Stimulated activated effector memory CD8-positive, alpha-beta T cell treated with anti-CD3 and anti-CD28 coated beads, Interleukin-12 subunit alpha, Interleukin-12 subunit beta, amount 100 ng/mL, for 72 hours (primary cell): Measurements from ENCODE around the gene FRMD4B.
A peak's percentile ranks its signal among the peaks of the same experiment; 100 is the strongest.
"Not testable (repeated sequence)": the region's sequence is repeated elsewhere in the genome, so short reads cannot be mapped to it uniquely, and the experiment has no call there.

Experiments
- ATAC-seq: fragments of 150-1000 bp; cut with Tn5 transposase; 2 replicates; pipeline ENCODE4 v1.10.0; 2021
- DNase-seq, 2 donors: peaks; one replicate each; pipeline ENCODE4 v3.0.0; 2021 to 2022; ENCODE audit warnings: low spot score in 2 of 2
- H3K27ac Mint-ChIP-seq: one replicate; pipeline ENCODE4 v1.8.0; 2022; ENCODE audit warnings: mild to moderate bottlenecking, mixed read lengths
- H3K36me3 Mint-ChIP-seq: one replicate; pipeline ENCODE4 v1.8.0; 2022; ENCODE audit warnings: mild to moderate bottlenecking, mixed read lengths
- H3K4me1 Mint-ChIP-seq: one replicate; pipeline ENCODE4 v1.8.0; 2022; ENCODE audit warnings: mixed read lengths
- H3K4me3 Mint-ChIP-seq: one replicate; pipeline ENCODE4 v1.8.0; 2022; ENCODE audit warnings: mild to moderate bottlenecking, mixed read lengths
- H3K9me3 Mint-ChIP-seq: one replicate; pipeline ENCODE4 v1.8.0; 2022; ENCODE audit warnings: mixed read lengths

The FRMD4B gene

DNA sequence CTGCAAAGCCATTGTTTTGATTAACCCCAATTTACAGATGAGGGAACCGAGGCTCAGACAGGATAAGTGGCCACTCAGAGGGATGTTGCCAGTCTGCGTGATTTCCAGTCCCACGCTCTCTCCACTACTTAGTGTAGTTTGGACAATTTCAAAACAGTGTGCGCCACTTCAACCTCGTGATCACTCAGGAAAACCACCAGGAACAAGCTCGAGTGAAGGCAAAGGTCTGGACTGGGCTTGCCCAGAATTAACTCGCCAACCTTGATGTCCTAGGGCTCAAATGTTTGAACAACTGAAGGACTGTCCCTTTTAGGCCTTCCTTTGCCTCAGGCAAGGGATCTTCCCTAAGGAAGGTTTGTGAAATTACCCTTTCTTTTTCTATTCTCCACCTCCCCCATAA lies 139.3 kb downstream of the FRMD4B start:
- Mint-ChIP-seq H3K4me1 (peaks cover 17% of the 10 kb centered on the region), H3K36me3 (peaks cover 6% of the 10 kb centered on the region), H3K27ac (no peak overlapping the region), H3K4me3 (no peak overlapping the region), H3K9me3 (no peaks in the 10 kb centered on the region)
- DNase-seq: no peak
- no peak for ATAC-seq

DNA sequence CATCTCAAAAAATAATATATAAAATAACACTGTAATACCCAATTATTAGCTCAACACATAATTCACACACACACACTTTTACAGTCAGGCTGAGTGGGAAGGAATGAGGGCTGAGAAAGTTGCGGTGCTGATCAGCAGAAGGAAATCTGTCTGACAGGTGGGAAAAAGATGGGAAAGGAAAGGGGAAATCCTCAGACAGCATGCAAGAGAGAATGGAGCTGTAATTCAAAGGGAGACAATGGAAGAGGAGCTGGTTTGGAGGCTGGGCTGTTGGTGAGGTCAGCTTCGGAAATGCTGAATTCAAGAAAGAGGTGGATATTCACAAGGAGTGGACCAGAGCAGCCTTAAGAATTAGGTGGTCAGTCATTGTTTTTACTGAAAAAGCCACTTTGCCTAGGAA lies 141.8 kb downstream of the FRMD4B start:
- Mint-ChIP-seq H3K9me3 (no peaks in the 10 kb centered on the region), H3K4me1 (peaks cover 25% of the 10 kb centered on the region), H3K4me3 (no peak overlapping the region), H3K27ac (no peak overlapping the region), H3K36me3 (no peaks in the 10 kb centered on the region)
- DNase-seq: no peak
- ATAC-seq: no peak

DNA sequence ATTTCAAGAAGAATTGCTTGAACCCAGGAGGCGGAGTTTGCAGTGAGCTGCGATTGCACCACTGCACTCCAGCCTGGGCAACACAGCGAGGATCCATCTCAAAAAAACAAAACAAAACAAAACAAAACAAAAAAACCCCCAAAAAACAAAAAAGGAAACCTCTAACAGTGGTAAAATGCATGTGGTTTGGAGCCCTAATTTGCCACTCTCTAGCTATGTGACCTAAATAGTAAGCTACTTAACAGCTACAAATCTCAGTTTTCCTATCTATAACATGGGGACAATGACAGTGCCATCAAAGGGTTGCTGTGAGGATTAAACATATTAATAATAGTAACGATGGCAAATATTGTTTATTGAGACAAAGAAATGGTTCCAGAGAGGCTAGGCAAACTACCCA lies 144.1 kb downstream of the FRMD4B start:
- ATAC-seq: no peak
- H3K4me1 Mint-ChIP-seq: peaks cover 29% of the 10 kb centered on the region
- peak overlapping the region; percentile 27 for H3K4me3 Mint-ChIP-seq
- H3K9me3 Mint-ChIP-seq: no peaks in the 10 kb centered on the region
- no peak overlapping the region for H3K27ac Mint-ChIP-seq
- DNase-seq: no peak
- H3K36me3 Mint-ChIP-seq: no peaks in the 10 kb centered on the region

DNA sequence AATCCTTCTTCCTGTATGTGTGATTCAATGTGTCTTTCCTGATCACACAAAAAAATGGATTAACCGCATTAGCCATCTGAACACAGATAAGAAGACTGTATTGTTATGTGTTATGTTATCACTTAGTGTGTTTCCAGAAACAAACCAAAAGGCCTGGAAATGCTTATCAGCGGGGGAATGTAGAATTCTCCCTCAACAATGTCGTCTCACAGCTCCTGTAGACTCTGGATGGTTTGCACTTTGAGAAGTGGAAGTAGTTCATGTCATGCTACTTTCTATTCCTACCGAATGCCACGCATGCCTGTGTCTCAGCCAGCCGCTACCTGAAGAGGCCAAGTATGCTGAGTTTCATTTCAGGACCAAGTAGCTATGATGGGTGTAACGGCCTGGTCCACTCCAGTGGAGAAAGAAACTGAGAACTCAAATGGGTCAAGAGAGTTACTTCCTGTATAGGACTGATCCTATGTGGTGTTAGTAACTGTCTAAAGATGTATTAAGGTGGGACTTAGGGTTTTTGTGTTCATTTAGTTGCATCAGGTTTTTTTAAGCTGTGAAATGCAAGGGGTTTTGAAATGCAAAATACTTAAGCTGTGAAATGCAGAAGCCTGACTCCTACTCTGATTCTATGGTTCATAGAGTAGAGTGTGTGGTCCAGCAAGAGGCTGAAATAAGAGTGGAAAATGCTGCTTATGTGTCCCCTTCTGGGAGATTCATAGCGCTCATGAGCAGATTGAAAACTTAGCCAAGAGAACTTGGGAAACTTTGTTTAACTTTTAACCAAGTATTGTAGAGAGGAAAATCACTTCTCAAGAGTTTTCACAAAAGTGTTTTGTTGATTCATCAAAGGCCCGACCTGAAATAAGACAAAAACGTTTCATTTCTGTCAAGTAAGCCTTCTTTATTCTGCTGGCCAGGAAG lies 145.0 kb downstream of the FRMD4B start:
- no peak for ATAC-seq
- H3K27ac Mint-ChIP-seq: peak overlapping the region; percentile 41
- H3K4me1 Mint-ChIP-seq: peaks cover 36% of the 10 kb centered on the region
- no peaks in the 10 kb centered on the region for H3K36me3 Mint-ChIP-seq
- no peak for DNase-seq
- no peaks in the 10 kb centered on the region for H3K9me3 Mint-ChIP-seq
- H3K4me3 Mint-ChIP-seq: peak overlapping the region; percentile 27

DNA sequence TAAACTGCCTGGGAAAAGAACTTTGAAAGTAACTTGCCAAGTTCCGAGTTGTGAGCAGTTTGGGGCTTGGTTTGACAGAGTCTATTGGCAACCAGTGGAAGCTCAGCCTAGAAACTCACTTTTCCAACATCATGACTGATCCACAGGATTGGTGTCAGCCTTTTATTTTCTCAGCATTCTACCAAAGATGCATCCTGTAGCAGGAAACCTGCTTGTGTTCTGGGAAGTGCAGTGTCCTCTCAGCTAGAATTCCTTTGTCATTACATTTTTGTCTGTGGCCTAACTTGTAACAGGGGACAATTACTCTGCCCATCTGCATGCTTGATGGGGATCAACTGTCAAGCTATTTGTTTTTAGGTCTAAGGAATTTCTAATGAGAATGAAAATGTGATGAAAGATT lies 146.8 kb downstream of the FRMD4B start:
- Mint-ChIP-seq H3K36me3 (no peaks in the 10 kb centered on the region), H3K4me1 (peaks cover 34% of the 10 kb centered on the region), H3K4me3 (no peak overlapping the region), H3K27ac (no peak overlapping the region), H3K9me3 (no peaks in the 10 kb centered on the region)
- ATAC-seq: no peak
- no peak for DNase-seq

DNA sequence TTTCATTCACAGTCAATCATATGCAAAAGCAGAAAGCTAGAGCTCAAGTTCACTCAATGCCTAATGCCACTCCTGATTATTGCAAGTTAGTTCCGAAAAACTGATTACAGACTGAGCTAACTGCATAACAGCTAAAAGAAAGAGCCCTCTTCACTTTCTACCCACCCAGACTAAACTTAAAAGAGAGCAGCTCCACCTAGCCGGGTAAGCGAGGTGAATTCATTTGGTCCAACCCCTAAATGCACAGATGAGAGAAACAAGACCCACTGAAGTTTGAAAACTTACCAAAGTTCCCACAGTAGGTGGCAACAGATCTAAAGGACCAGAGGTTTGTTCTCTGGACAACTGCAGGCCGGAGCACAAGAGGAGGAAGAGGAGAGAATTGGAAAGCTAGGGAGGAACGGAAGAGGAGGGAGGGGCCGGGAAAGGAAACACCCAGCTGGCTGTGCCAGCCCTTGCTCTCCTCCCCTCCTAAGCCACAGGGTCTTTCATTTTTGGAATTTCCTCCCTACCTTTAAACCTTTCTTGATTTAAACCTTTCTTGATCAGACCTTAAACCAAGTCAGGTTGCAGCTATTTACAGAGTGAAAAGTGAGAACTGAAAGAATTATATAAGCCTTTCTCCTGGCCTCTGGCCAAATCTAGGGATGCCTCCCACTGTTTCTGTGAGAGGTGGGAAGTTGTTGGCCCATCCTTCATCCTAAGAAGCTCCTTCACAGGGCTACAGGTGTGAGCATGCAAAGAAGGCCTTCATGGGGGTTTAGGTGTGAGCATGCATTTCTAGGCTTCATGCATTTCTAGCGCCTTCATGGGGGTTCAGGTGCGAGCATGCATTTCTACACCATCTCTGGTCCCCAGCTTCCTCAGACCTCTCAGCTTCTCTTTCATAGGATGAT lies 148.8 kb downstream of the FRMD4B start:
- Mint-ChIP-seq H3K4me3 (peak overlapping the region; percentile 52), H3K27ac (peak overlapping the region; percentile 46), H3K9me3 (no peaks in the 10 kb centered on the region), H3K36me3 (no peaks in the 10 kb centered on the region), H3K4me1 (peaks cover 23% of the 10 kb centered on the region)
- ATAC-seq (no peak), DNase-seq (no peak)

DNA sequence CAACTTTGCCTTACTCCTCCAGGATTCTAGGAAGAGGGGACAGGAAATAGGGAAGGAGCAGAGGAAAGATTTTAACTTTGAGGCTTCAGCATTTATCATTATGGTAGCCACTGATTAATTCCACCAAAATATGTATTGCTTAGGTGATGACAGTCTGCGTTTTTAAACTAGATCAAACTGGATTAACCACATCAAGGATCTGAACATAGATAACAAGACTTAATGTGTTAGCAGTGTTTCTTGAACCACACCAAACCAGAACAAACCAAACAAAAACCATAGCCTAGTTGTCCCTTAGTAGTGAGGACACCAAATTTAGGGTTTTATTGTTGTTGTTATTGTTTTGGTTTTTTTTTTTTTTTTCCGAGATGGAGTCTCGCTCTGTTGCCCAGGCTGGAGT lies 150.0 kb downstream of the FRMD4B start:
- Mint-ChIP-seq H3K9me3 (no peaks in the 10 kb centered on the region), H3K4me3 (peak overlapping the region; percentile 52)
- DNase-seq: no peak

DNA sequence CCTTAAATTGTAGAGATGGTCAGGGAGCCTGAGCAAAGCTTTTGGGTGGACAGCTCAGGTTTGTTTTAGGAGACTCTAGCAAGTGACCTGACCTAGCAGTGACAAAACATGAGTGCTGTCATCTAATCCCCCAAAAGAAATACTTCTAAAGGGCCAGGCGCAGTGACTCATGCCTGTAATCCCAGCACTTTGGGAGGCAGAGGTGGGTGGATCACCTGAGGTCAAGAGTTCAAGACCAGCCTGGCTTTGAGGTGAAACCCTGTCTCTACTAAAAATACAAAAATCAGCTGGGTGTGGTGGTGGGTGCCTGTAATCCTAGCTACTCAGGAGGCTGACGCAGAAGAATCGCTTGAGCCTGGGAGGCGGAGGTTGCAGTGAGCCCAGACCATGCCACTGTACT lies 150.7 kb downstream of the FRMD4B start:
- peaks cover 17% of the 10 kb centered on the region for H3K4me1 Mint-ChIP-seq
- H3K36me3 Mint-ChIP-seq, H3K27ac Mint-ChIP-seq, DNase-seq, H3K4me3 Mint-ChIP-seq, ATAC-seq, H3K9me3 Mint-ChIP-seq: not testable (repeated sequence)

More for the DNA sequence above, 150.0 kb downstream of the FRMD4B start:
- peaks cover 16% of the 10 kb centered on the region for H3K4me1 Mint-ChIP-seq
- H3K27ac Mint-ChIP-seq: no peak overlapping the region
- peak; percentile 65 for ATAC-seq
- peaks cover under 1% of the 10 kb centered on the region for H3K36me3 Mint-ChIP-seq

DNA sequence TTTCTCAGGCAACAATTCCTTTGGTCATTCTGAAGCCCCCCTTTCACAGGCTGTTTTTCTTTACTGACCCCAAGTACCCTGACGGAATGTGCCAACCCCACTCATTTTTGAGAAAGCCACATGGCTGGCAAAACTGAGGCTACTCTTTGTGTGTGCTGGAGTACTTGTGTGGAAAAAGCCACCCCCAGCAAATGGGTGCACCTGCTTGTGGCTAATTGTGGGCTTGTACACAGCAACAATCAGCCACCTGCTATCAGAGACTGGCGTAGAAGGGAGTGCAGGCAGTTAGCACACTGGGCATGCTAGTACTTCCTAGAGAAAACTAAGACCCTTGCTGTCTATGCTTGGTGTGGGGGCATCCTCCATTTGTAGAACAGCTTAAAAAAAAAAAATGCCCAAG lies 153.4 kb downstream of the FRMD4B start:
- ATAC-seq (no peak), DNase-seq (no peak)
- Mint-ChIP-seq H3K4me3 (no peak overlapping the region), H3K27ac (no peak overlapping the region), H3K4me1 (peaks cover 17% of the 10 kb centered on the region), H3K9me3 (no peaks in the 10 kb centered on the region), H3K36me3 (peaks cover 5% of the 10 kb centered on the region)

DNA sequence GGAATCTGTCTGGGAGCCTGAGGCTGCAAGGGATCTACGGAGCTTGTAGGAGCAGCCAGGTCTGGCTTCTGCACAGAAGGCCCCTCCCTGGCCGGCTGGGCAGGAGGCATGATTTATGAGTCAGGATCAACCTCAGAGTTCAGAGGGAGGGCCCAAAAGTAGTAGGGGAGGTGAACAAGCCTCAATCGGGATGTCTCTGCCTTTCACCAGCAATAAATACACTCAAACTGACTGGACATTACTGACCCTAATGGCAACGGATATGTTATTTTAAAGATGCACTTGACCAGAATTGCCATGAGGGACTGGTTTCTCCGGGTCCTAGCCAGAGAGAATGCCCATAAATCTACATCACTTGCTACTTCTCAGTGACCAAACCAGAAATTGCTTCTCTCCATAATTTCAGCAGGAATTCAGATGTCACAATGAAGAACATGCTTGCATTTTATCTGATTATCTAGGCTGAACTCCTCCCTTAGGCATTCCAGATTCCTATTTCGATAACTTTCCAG lies 153.9 kb downstream of the FRMD4B start:
- Mint-ChIP-seq H3K4me1 (peaks cover 15% of the 10 kb centered on the region), H3K9me3 (no peaks in the 10 kb centered on the region), H3K4me3 (no peak overlapping the region), H3K36me3 (peaks cover 5% of the 10 kb centered on the region), H3K27ac (no peak overlapping the region)
- no peak for ATAC-seq
- no peak for DNase-seq

DNA sequence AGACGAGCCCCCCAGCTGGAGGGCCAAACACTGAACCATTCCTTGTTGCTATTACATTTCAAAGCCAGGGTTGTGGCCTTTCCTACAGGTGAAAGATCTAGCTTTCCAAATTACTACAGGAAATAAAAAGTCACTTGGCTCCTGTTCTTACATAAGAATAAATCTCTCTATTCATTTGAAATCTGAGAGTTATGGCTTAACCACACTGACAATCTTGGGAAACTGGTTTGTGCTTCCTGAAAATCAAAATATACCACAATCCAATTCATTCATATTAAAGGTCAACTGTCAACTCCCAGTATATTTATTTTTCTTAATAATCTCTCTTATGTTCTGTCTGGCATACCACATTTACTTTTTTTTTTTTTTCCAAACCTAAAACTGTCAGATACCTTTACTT lies 159.8 kb downstream of the FRMD4B start:
- no peaks in the 10 kb centered on the region for H3K9me3 Mint-ChIP-seq
- DNase-seq: no peak
- H3K4me3 Mint-ChIP-seq: no peak overlapping the region
- no peak overlapping the region for H3K27ac Mint-ChIP-seq
- ATAC-seq: no peak
- peaks cover 6% of the 10 kb centered on the region for H3K4me1 Mint-ChIP-seq
- H3K36me3 Mint-ChIP-seq: peaks cover 18% of the 10 kb centered on the region

DNA sequence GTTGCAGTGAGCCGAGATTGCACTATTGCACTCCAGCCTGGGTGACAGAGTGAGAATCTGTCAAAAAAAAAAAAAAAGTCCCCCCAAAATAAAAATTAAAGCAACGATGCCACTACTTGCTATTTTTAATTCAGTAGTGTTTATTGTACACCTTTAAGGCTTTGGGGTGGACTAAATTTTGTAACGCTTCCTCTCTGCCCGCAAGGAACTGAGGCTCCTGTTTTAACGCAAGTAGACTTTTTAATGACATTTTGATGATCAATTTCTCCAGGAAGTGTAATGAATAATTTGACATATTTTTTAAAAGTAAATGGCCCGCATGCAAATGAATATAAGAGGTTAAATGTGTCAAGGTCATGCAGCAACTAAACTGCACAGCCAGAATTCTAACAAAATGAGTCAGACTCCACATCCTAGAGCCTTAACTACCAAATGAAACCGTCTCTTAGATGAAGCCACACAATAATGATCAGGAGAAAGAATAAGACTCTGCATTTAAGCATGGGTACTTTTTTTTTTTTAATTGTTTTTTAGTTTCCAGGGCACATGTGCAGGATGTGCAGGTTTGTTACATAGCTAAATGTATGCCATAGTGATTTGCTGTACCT lies 166.7 kb downstream of the FRMD4B start:
- peaks cover 33% of the 10 kb centered on the region for H3K36me3 Mint-ChIP-seq
- no peak overlapping the region for H3K27ac Mint-ChIP-seq
- peaks cover 16% of the 10 kb centered on the region for H3K4me1 Mint-ChIP-seq
- H3K9me3 Mint-ChIP-seq: peaks cover 2% of the 10 kb centered on the region
- peak overlapping the region; percentile 0 for H3K4me3 Mint-ChIP-seq
- DNase-seq (no peak), ATAC-seq (peak; percentile 87)

DNA sequence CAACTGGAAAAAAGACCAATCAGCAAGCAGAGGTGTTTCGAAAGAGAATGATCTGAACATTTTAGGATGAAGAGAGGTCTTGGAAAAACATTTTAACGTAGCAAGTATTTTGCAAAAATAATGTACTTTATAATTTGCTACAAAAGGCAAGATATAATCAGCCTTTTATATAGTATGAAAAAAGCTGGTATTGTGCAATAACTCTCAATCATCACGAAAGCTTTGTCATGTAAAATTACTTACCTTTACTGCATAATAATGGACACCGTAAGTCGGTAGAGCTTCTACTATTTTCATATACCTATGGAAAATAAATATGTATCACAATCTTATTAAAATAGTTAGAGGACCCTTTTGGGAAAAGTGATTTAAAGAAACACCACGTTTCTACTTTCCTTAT lies 167.8 kb downstream of the FRMD4B start:
- Mint-ChIP-seq H3K4me3 (no peak overlapping the region), H3K27ac (no peak overlapping the region), H3K9me3 (peaks cover 2% of the 10 kb centered on the region), H3K36me3 (peaks cover 29% of the 10 kb centered on the region), H3K4me1 (peaks cover 25% of the 10 kb centered on the region)
- no peak for DNase-seq
- ATAC-seq: no peak

DNA sequence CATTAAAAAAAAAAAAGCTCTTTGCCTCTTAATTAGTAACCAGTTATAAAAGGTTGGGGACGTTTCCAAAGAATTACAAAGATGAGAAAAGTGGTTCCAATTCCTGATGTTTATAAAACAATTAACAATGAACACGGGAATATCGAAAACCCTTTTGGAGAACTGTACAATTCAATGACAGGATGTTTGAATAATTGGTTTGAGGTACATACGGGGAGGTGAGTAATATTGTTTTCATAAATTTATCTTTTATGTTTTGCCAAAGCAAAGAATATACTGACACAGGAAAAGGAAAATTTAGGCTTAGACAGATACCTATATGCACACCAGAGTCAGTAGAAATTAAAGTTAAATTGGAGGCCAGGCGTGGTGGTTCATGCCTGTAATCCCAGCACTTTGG lies 168.9 kb downstream of the FRMD4B start:
- DNase-seq (no peak), ATAC-seq (no peak)
- H3K4me3 Mint-ChIP-seq: no peak overlapping the region
- peaks cover 33% of the 10 kb centered on the region for H3K4me1 Mint-ChIP-seq
- H3K36me3 Mint-ChIP-seq: peaks cover 29% of the 10 kb centered on the region
- peaks cover 2% of the 10 kb centered on the region for H3K9me3 Mint-ChIP-seq
- H3K27ac Mint-ChIP-seq: no peak overlapping the region

DNA sequence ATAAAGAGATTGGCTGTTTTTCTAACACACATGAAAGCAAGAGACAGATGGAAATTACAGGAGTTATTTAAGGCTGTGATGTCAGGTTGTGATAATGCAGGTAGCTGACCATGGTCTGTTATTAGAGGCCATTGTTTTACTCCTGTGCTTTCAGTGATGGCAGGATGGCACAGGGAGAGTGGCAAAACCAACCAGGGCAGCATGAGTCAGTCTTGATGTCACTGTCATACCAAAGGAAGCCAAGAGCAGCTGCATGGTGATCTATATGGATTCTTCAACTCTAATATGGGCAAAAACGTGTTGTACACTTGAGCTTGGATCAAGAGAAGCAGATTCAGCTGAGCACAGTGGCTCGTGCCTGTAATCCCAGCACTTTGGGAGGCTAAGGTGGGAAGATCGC lies 171.6 kb downstream of the FRMD4B start:
- Mint-ChIP-seq H3K36me3 (peaks cover 34% of the 10 kb centered on the region), H3K4me3 (no peak overlapping the region), H3K27ac (no peak overlapping the region), H3K9me3 (peaks cover 2% of the 10 kb centered on the region), H3K4me1 (peaks cover 48% of the 10 kb centered on the region)
- ATAC-seq: peak; percentile 59
- DNase-seq: no peak
